ENCODE results near the gene EFCAB7.
"Not testable (repeated sequence)": the region's sequence is repeated elsewhere in the genome, so short reads cannot be mapped to it uniquely, and the experiment has no call there.

The EFCAB7 gene

DNA sequence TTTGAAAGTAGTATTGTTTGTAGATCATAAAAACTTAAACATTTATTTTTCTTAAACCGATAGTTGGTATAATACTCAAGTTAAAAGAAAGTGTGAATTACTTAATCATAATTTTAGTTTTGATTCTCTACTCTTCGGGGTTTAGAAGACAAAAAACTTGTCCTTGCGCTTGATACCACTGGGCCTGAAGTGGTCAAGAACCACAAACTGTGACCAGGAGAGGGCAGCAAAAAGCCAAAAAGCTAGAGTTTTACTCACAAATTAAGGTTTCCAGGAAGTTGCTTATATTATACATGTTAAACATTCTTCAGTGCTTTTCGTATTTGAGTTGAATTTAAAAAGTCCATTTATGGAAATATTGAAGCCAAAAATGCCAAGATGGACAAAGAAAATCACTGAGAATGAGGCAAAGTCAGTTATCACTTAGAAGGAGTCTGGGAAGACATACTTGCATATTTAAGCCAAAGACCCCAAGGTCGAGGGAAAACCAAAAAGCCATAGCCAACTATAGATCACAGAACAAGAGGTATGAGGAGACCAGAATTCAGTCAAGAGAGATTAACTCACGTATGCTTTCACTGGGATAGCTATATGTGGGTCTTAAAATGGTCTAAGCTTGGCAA, 34.2 kb downstream of the EFCAB7 start:
- peak; percentile 28 for DNase-seq

DNA sequence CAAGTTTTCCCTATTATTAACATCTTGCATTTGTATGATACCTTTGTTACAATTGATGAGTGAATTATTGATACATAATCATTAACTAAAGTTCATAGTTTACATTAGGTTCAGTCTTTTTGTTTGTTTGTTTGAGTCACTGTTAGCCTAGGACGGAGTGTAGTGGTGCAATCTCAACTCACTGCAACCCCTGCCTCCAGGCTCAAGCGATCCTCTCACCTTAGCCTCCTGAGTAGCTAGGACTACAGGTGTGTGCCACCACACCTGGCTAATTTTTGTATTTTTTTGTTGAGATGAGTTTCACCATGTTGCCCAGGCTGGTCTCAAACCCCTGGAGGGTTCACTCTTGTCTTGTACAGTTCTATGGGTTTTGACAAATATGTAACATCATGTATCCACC, 36.0 kb downstream of the EFCAB7 start:
- no peak for DNase-seq

DNA sequence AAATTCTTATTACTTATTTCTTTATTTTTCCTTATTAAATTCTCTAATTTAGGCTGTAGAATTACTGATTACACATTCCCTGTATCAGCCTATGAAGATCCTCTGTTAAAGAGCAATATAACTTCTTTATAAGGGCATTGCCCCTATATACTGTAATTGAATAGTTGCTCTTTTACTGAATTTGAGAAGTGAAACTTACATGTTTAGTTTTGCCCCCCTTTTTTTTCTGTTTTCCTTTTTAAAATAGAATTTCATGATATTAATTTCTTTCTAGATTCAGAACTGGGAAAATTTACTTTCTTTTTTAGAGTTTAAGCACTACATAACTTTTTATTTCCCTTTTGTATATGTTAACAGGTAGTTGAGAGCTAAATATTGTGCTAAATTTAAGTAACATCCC, 40.4 kb downstream of the EFCAB7 start:
- no peak for DNase-seq

DNA sequence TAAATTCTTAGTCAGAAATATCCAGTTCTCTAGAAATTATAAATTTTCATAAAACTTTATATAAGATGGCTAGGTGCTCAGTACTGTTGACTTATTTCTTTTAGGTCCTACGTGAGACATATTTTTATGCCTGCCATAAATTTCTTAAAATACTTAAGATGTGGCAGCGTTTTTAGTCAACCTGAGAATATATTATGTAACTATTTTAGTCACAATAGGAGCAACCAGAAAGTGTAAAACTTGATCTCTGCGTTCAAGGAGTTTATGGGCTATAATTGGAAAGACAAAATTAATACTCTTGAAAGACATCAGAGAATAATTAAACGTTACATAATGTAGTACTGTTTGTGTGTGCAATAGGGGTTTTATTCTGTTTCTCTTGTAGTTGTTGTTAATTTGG, 45.7 kb downstream of the EFCAB7 start:
- DNase-seq, result no peak

DNA sequence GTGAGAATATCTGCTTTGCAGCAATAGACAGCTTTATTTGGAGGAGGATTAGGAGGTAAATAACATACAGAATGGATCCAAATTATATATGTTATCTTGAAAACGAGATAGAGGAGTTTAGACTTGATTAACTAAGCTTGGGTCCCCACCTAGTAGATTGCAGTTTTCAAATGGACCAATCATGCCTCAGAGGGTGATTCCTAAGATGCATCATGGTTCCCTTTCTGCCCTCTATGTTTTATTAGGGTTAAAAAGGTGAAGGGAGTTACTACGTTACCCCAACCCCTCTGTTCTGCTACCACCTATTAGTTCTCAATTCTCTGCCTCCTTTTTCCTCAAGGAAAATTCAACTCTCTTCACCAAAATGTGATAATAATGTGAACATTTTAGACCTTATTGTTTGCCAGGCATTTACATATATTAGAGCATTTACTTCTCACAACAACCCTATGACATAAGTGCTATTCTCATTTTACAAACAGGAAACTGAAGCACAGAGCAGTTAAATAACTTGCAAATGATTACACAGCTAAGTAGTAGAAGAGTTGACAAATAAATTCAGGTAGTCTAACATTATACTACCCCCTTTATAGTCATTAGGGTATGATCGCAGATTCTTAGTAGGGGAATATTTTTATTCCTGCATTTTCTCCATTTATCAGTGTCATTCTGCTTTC, 46.5 kb downstream of the EFCAB7 start:
- no peak for DNase-seq

DNA sequence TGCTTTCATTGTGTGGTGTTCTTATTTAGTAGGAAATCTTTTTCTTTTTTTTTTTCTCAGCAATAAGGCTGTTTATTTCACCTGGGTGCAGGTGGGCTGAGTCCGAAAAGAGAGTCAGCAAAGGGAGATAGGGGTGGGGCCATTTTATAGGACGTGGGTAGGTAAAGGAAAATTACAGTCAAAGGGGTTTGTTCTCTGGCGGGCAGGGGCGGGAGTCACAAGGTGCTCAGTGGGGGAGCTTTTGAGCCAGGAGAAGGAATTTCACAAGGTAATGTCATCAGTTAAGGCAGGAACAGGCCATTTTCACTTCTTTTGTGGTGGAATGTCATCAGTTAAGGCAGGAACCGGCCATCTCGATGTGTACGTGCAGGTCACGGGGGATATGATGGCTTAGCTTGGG, 49.4 kb downstream of the EFCAB7 start:
- DNase-seq, result not testable (repeated sequence)

DNA sequence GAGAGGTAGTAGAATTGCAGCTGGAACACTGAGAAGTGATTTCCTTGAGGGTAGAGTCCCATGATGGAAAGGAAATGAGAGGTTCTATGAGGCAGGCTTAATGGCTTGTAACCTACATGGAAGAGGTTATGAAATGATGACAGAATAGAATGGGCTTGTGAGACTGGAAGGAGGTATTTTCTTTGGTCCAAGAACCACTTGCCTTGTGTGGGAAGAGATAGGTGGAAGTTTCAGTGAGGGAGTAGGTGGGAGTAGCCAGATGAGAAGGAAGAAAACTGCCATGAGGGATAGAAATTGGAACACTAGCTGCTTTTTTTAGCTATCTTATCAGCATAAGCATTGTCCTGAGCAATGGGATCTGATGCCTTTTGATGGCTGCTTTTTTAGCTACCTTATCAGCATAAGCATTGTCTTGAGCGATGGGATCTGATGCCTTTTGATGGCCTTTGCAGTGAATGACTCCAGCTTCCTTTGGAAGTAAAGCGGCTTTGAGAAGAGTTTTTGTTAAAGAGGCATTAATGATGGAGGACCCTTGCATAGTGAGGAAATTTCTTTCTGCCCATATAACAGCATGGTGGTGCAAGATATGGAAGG, 51.0 kb downstream of the EFCAB7 start:
- not testable (repeated sequence) for DNase-seq

DNA sequence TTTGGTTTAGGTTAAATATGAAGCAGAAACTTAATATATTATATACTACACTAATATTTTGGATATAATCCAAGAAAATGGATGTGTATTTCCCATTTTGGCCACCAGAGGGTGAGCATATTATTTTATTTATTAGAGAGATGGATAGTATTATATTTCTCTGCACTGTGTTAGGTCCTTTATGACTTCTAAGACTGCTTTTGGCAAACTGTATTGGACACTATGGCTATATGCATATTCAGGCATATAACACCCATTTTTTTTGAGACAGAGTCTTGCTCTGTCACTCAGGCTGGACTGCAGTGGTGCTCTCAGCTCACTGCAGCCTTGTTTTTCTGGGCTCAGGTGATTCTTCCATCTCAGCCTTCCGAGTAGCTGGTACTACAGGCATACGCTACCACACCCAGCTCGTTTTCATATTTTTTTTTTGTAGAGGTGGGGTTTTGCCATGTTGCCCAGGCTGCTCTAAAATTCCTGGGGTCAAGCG, 52.1 kb downstream of the EFCAB7 start:
- no peak for DNase-seq

DNA sequence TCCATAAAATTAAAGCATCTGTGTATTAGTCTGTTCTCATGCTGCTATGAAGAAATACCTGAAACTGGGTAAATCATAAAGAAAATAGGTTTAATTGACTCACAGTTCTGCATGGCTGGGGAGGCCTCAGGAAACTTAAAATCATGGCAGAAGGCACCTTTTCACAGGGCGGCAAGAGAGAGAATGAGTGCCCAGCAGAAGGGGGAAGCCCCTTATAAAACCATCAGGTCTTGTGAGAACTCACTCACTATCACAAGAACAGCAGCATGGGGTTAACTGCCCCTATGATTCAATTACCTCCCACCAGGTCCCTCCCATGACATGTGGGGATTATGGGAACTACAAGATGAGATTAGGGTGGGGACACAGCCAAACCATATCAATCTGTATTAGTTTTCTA, 63.0 kb downstream of the EFCAB7 start:
- DNase-seq, result not testable (repeated sequence)

DNA sequence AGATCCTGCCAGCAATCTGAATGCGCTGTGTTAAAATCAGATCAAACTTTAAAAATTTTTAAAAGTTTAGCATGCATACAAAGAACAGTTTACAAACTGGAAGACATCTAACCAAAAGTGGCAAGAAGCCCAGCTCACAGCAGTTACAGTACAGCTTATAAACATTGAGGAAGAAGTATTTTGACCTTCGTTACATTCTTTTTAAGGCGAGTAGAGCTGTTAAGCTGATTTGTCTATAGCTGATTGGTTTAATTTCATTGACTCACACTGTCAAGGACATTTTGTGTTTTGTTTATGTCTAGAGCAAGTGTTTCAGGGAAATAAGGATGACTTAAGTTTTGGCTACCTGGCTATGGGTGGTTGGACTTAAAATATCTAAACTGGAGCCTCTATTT, 66.8 kb downstream of the EFCAB7 start:
- DNase-seq, result no peak

DNA sequence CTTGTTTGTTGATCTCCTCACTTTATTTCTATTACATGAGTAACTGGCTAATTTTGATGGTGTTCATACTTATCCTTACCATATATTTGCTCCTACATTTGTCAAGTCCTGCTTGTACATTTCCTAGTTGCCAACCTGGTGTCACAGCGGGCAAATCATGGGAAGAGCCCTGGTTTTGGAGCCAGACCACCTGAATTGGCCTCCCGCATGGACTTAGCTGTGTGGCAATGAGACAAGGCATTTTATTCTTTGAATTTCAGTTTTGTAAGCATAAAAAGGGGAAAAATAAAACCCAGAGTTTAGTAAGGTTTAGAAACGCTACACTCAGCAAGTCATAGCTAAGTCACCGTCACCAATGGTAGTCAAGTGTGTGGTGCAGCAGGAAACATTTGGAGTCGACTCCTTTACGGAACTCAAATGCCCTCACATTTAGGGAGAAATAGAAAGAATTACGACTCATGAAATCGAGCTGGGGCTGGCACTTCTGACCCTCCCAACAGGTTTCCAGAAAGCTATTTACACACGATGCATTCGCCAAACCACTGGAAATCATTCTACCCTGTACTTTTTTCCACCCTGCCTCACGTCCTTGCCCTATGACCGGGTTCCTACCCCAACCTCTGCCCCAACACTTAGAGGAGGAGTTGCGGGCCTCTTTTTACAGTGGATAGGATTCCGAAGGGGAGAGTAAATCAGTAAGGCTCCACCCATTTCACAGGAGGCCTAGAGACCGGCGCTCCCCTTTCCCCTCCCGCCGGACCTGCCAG, 69.4 kb downstream of the EFCAB7 start:
- DNase-seq, result peak; percentile 42

DNA sequence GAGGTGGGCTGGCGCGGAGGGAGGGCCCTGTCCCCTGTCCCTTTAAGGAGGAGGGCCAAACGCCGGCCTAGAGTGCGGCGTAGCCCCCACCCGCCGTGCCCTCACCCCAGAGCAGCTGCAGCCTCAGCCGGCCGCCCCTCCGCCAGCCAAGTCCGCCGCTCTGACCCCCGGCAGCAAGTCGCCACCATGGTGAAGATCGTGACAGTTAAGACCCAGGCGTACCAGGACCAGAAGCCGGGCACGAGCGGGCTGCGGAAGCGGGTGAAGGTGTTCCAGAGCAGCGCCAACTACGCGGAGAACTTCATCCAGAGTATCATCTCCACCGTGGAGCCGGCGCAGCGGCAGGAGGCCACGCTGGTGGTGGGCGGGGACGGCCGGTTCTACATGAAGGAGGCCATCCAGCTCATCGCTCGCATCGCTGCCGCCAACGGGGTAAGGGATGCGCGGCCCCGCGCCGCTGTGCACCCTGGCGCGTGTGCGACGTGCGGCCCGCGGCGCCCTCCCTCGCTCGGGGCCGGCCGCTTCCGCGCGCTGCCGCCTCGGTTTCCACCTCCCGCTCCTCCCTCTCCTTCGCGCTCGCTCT, 70.1 kb downstream of the EFCAB7 start, which contains the start of gene PGM1:
Gene PGM1, plus strand, starts transcription at position 109 of the 583 bp plus-strand sequence. Its CDS starts 78 bp downstream, at position 187.
- peak; percentile 61 for DNase-seq

DNA sequence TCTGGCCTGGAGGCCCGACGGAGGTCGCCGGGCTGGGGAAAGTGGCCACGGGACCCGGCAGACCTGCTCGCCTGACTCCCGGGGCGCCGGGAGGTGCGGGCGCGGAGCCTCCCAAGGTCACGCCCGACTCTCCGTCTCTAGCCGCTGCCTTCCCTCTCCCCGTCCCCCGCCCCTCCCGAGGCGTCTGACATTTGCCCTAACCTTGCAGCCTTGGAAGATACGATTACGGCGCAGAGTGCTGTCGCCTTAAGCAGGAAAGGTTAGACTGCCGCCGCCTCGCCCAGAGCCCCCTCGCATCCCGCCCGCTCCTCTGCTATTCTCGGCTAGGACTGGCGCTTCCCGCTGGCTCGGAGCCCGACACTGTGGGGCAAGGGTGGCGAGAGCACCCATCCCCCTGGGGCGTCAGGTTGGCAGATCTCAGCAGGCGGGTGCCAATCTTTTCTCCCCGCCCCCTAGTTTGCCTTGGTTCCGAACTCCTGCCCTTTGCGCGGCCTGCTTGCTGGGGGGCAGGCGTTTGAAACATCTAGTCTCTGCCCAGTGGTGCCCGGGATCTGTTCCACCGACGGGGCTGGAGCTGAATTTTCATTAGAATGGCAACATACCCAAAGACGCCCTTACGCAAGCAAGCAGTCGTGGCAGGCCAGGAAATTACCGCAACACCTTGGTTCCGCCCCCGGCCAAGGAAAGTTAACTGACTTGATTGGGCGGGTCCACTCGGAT, 70.7 kb downstream of the EFCAB7 start:
- DNase-seq, result no peak

DNA sequence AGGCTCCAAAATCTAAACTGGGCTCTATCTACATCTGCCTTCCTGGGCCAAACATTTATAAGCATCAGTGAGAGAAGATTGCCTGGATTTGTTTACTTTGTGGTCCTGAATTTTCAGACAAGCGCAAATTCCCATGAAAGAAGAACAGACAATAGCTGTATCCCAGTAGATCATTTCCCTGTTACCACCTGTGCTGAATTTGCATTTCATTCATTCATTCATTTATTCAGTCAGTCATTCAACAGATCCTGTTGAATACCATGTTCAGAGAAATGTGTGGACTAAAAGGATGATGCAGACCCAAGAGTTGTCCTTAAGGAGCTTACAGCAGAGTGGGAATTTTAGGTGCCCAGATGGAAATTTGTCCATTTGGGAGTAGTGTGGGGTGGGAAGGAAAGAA, 72.1 kb downstream of the EFCAB7 start:
- DNase-seq, result no peak

DNA sequence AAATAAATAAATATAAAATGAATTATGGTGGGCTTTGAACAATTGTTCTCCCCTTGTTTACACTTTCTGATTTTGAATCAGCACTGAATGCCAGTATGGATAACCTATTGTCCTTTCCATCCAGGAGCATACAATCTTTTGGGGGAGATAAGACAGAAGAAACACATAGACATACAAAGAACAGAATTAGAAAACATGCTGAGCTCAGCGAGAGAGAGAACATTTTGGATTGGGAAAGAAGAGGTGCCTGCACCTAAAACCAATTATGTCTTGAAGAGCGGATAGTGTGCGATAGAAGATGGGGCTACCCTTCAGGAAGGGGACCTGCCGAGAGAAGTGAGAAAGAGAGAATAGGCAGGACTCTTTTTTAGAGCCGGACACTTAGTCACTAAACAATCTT, 76.5 kb downstream of the EFCAB7 start:
- DNase-seq, result no peak

DNA sequence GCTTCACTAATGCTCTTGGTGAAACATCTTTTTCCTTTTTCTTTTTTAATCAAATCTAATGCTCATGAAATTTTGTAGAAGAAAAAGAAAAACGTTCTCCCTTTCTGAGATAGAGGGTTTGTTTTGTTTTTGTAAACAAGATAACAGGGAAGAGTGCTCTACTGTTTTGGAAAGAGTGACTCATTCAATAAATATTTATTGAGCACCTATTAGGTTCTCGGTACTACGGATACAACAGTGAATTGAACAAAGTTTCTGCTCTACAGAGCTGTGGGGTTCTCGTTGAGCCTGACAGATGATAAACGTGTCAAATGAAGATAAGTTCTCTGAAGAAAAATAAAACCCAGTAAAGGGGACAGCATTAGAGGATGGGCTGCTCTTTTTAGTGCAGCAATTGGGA, 76.9 kb downstream of the EFCAB7 start:
- DNase-seq, result no peak

DNA sequence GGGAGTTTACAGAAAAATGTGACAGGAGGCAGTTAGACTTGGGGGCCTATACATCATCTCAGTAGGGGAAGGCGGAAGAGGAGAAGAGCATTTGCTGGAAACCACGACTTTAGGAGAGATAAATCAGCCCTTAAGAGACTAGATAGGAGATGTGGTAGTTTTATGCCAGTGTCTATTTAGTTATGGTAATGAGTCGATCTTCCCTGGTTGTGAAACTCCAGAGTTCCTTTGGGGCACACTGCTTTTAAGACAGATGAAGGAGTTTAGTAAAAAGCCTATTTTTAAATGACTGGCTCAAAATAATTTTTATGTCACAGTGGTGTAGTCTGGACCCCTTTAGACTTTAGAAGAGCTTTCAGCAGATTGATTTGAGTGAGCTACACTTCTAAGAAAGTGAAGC, 77.7 kb downstream of the EFCAB7 start:
- no peak for DNase-seq

DNA sequence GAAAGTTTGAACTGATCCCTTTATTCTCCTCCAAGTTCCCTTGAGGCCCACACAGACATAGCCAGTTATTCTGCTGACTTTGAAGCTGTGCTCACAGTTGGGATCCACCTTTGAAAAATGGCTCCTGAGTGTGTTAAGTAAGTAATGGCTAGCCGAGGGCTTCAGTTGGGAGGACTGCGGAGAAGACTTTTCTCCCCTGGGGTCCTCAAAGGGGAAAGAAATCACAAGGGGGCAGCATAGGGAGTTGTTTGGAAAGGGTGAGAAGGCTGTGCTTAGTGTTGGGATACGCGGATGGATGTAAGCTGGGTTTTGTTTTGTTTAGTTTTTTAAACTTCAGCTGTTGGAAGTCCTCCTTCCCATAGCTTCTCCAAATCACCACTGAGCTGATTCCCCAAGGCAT, 78.1 kb downstream of the EFCAB7 start:
- no peak for DNase-seq

DNA sequence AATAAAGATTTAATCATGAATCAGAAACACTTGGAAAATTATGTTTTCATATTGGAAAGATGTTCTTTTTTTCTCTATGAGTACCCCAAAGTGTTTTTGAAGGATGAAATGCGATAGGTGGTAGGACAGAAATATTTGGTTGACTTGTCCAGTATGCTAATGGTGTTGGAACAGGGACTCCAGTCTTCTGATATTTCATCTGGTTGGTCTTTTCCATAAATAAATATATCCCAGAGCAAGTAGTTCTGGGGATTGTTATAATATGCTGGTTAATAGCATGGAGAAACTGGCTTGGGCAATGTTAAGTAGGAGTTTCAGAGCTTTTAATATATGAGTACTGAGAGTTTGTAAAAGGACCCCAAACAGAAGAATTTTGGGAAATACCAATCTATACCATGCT, 78.6 kb downstream of the EFCAB7 start:
- no peak for DNase-seq

DNA sequence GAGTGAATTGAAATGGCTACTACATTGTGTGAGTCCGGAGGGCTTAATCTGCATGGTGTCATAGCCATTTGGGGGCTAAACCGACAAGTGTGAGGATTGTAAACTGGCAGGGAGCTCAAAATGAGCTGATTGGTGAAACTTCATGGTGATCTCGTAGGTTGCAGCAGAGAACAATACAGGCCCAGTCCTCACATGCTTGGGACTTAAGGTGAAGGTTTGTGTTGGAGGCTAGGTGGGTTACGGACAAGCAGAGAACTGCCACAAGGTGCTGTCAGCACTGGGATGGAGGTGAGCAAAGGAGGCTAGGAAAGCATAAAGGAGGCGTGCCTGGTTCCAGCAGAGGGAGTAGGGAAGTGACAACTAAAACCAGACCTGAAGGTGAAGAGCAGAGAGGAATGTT, 79.3 kb downstream of the EFCAB7 start:
- DNase-seq, result no peak

DNA sequence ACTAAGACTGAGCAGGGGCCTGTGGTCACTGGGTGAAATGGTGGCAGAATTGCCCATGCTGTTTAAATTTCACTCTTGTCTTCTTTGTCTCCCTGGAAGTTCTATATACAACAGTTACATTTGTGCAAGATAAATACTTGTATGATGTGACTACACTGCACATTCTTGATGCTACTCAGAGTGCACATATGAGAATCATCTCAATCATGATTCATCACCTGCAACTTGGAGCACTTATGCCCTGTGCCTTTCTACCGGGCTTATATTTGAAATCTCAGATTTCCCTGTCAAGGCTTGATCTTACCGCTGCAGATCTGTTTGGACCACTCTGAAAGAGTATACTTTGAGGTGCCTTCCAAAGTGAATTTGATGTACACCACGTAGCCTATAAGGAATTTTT, 80.5 kb downstream of the EFCAB7 start:
- no peak for DNase-seq

DNA sequence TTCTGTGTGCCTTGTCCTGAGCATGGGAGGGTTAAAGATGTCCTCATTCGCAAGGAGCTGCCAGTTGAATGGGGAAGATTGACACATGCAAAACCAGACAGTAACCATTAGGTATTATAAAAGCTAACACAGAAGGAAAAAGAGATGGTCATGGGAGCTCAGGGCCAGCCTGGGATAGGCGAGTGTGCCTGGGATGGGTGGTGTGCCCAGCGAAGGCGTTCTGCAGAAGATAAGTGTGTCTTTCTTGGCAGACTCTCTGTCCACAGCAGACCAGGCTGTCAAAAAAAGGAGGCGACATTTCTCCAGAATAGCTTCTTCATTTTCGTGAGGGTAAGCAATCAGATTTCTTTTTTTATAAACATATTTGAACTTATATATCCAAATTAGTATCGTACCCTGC, 84.0 kb downstream of the EFCAB7 start:
- DNase-seq, result no peak

DNA sequence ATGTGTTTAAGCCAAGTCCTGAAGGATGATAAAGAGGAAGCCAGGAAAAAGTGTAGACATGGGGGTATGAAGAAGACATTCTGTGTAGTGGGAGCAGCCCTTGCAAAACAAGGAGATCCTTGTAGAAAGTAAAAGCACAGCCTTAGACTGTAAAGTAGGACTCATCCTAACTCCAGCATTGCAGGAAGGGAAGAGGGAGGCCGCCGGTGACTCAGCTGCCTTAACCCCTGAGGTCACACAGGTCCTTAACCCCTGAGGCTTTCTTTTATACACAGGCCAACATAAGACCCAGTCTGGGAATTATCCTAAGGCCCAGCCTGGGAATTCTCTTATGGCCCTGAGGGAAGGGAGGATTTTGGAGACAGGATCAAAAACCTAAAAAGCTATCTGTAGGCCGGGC, 87.9 kb downstream of the EFCAB7 start:
- DNase-seq, result no peak
